ENCODE measurements around the gene APBB2. TPM values are rescaled to one million over a fixed set of nuclear protein-coding genes. Genes with fewer than 3 reads are reported as not detected.

Gene APBB2
- total and polyA plus RNA-seq, 2 of the 4 experiments (the other 2 are of a cell fraction): 47.9 to 75.5 TPM

DNA sequence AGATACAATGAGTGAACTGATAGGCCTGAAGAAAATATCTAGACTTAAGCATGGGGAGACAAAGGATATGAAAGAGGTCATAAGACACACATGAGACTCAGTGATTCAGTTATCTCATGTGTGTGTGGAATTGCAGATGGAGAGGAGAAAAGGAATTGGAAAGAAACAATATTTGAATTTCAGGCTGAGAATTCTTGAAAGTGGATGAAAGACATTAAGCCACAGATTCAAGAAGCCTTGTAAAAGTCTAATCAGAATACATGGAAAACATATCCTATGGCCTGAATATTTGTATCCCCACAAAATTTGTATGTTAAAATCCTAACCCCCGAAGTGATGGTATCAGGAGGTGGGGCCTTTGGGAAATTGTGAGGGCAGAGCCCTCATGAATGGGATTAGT is 436.3 kb downstream of the APBB2 start:
- H3K14ac ChIP-seq (replicated peaks; ENCODE audit: low read depth, low read length): no peak overlapping the region
- H3K9me3 ChIP-seq (ENCODE audit: control insufficient read depth, insufficient read depth, low read length): peaks cover 4% of the 10 kb centered on the region; the same call in 1 of the 2 replicates
- no peak overlapping the region for H2BK120ac ChIP-seq (ENCODE audit: low read depth, low read length)
- no peak overlapping the region for H3K4ac ChIP-seq (ENCODE audit: low read depth, low read length)
- intact Hi-C loops (cut with micrococcal nuclease) (no loop called here), in situ Hi-C loops (cut with MboI; ENCODE audit: low sequenced_read_pairs) (no loop called here), dilution Hi-C loops (cut with HindIII; ENCODE audit: low sequenced_read_pairs, unreplicated experiment) (no loop called here)
- no peak overlapping the region for H2BK20ac ChIP-seq (ENCODE audit: low read depth, low read length)
- no peak overlapping the region for H3K27ac ChIP-seq (ENCODE audit: insufficient read depth, low read length)
- no peak overlapping the region for H2AK9ac ChIP-seq (replicated peaks; ENCODE audit: low read depth, low read length, poor library complexity)
- H4K91ac ChIP-seq (ENCODE audit: insufficient read depth, low read depth, low read length): no peak overlapping the region
- no peaks in the 10 kb centered on the region for H3K4me1 ChIP-seq (ENCODE audit: control insufficient read depth, insufficient read depth, low read length)
- H3K4me2 ChIP-seq (ENCODE audit: low read depth, low read length): no peak overlapping the region
- ATAC-seq (ENCODE audit: low read depth): no peak
- H3K18ac ChIP-seq (ENCODE audit: low read depth, low read length): no peak overlapping the region
- no peak overlapping the region for H3K4me3 ChIP-seq (ENCODE audit: insufficient read depth, low read depth, low read length)
- POLR2A ChIA-PET (ENCODE audit: unreplicated experiment): no interaction called here
- H2BK15ac ChIP-seq (ENCODE audit: low read depth, low read length): no peak overlapping the region
- no peak overlapping the region for H3K9ac ChIP-seq (ENCODE audit: low read depth, low read length)
- CTCF ChIA-PET: no interaction called here
- no peak overlapping the region for H2AK5ac ChIP-seq (ENCODE audit: low read depth, low read length)
- no peak overlapping the region for H4K8ac ChIP-seq (ENCODE audit: low read depth in 2 of 2, low read length in 2 of 2)
- H3K56ac ChIP-seq (ENCODE audit: extremely low read depth, insufficient read depth, low read length): no peak overlapping the region
- no peaks in the 10 kb centered on the region; the same call in 1 of the 2 replicates for H3K27me3 ChIP-seq (ENCODE audit: control insufficient read depth, insufficient read depth, low read length)
- no CpG with 5 or more reads among the region's 1 CpG for WGBS, 2 experiments (ENCODE audit: extremely low coverage in 2 of 2, insufficient read length in 1 of 2)
- no peak overlapping the region for H3K23ac ChIP-seq (ENCODE audit: low read depth, low read length)
- no peaks in the 10 kb centered on the region for H3K36me3 ChIP-seq (ENCODE audit: control insufficient read depth, insufficient read depth, low read length)
- H3K9me1 ChIP-seq (ENCODE audit: insufficient read depth, low read length): no peaks in the 10 kb centered on the region
- DNase-seq: no peak
- no peaks in the 10 kb centered on the region for H4K20me1 ChIP-seq (ENCODE audit: insufficient read depth, low read length)
- H4K5ac ChIP-seq (ENCODE audit: low read depth, low read length): no peak overlapping the region
- TF ChIP-seq CEBPB (IDR thresholded peaks at IDR 0.05; ENCODE audit: low read depth, low read length): no peak
- no peak for TF ChIP-seq MAZ (IDR thresholded peaks at IDR 0.05; ENCODE audit: borderline replicate concordance, low read depth, low read length)
- no peak for TF ChIP-seq POLR2A (IDR thresholded peaks at IDR 0.05; ENCODE audit: low read depth, low read length)
- TF ChIP-seq ELK1 (IDR thresholded peaks at IDR 0.05; ENCODE audit: borderline replicate concordance, low read depth, low read length): no peak
- TF ChIP-seq CHD1 (IDR thresholded peaks at IDR 0.05; ENCODE audit: low read depth, low read length): no peak
- no peak for TF ChIP-seq RCOR1 (IDR thresholded peaks at IDR 0.05; ENCODE audit: insufficient replicate concordance, low read length)
- no peak for TF ChIP-seq MXI1 (IDR thresholded peaks at IDR 0.05; ENCODE audit: borderline replicate concordance, low read depth, low read length)
- no peak for TF ChIP-seq USF2 (IDR thresholded peaks at IDR 0.05; ENCODE audit: low read depth, low read length)
- no peak for TF ChIP-seq CTCF (conservative IDR thresholded peaks at IDR 0.05; ENCODE audit: low read depth, low read length)
- TF ChIP-seq RFX5 (IDR thresholded peaks at IDR 0.05; ENCODE audit: low read depth, low read length): no peak
- TF ChIP-seq BHLHE40 (IDR thresholded peaks at IDR 0.05; ENCODE audit: low read depth, low read length): no peak
- no peak for TF ChIP-seq SMC3 (IDR thresholded peaks at IDR 0.05; ENCODE audit: low read depth, low read length)
- TF ChIP-seq FOS (IDR thresholded peaks at IDR 0.05; ENCODE audit: low read depth, low read length): no peak
- no peak for TF ChIP-seq NFE2L2 (IDR thresholded peaks at IDR 0.05; ENCODE audit: low read depth, low read length)
- TF ChIP-seq RAD21 (IDR thresholded peaks at IDR 0.05; ENCODE audit: low read length): no peak
- TF ChIP-seq MAFK (IDR thresholded peaks at IDR 0.05; ENCODE audit: low read depth, low read length): no peak
- no peak overlapping the region for H2BK5ac ChIP-seq (ENCODE audit: low read depth, low read length, poor library complexity, severe bottlenecking)
- H3K79me1 ChIP-seq (ENCODE audit: low read depth in 1 of 2, low read length in 2 of 2): no peaks in the 10 kb centered on the region
- H2AFZ ChIP-seq (replicated peaks; ENCODE audit: low read length, poor library complexity): no peak overlapping the region
- BruUV-seq (replicated peaks): no TSS peak

Data from IMR-90 (cell line).